GM12878 (cell line): Measurements from ENCODE around the gene CLASP1.

Experiments
- ATF2 ChIP-seq: IDR thresholded peaks from 2 replicates; pipeline ENCODE4 v1.6.1; 2012; ENCODE audit warnings: low read length, inconsistent platforms
- BRCA1 ChIP-seq: IDR thresholded peaks from 2 replicates; pipeline ENCODE4 v1.6.1; 2011; ENCODE audit warnings: low read depth, low read length, improper control_type of control experiment
- CTCF ChIP-seq, 3 experiments: IDR thresholded peaks in 2 of 3; conservative IDR thresholded peaks in 1 of 3; 2 replicates each; pipeline ENCODE4 v1.5.1; 2011; ENCODE audit warnings: low read depth in 3 of 3, low read length in 3 of 3, mild to moderate bottlenecking in 3 of 3, control low read depth in 2 of 3, moderate library complexity in 2 of 3, inconsistent platforms in 1 of 3, mixed read lengths in 1 of 3; ENCODE audit not compliant: control insufficient read depth in 2 of 3, insufficient read depth in 1 of 3; ENCODE audit errors: extremely low read depth in 1 of 3
- EP300 ChIP-seq, 2 experiments: fragments of 150-350 bp in 1 of 2; IDR thresholded peaks; 2 replicates each; pipeline ENCODE4 v1.6.1; 2011 to 2012; ENCODE audit warnings: low read depth in 2 of 2, low read length in 2 of 2, borderline replicate concordance in 1 of 2, improper control_type of control experiment in 1 of 2, inconsistent platforms in 1 of 2; ENCODE audit not compliant: control insufficient read depth in 1 of 2
- ESRRA ChIP-seq: IDR thresholded peaks from 2 replicates; pipeline ENCODE4 v1.6.1; 2012; ENCODE audit warnings: mild to moderate bottlenecking, low read length, improper control_type of control experiment
- MAX ChIP-seq: IDR thresholded peaks from 2 replicates; pipeline ENCODE4 v1.6.1; 2012; ENCODE audit warnings: low read depth, low read length, improper control_type of control experiment
- NFYB ChIP-seq: IDR thresholded peaks from 2 replicates; pipeline ENCODE4 v1.6.1; 2011; ENCODE audit warnings: low read depth, mild to moderate bottlenecking, low read length, improper control_type of control experiment, moderate library complexity; ENCODE audit not compliant: insufficient read depth
- NR2C1 ChIP-seq: fragments of 450-650 bp; IDR thresholded peaks from 2 replicates; pipeline ENCODE4 v1.6.1; 2017; ENCODE audit warnings: antibody characterized with exemption, mild to moderate bottlenecking, moderate library complexity
- POLR2AphosphoS5 ChIP-seq: IDR thresholded peaks from 2 replicates; pipeline ENCODE4 v1.6.1; 2011; ENCODE audit warnings: mild to moderate bottlenecking, low read length, inconsistent platforms

- no peak for TF ChIP-seq MAX
- TF ChIP-seq NR2C1, result no peak
- TF ChIP-seq NFYB, result no peak
- TF ChIP-seq BRCA1, result no peak
- no peak for TF ChIP-seq EP300 (IDR thresholded peaks at IDR 0.05; ENCODE audit: borderline replicate concordance in 1 of 2, control insufficient read depth in 1 of 2, low read depth in 2 of 2, low read length in 2 of 2)
- TF ChIP-seq POLR2AphosphoS5, result no peak
- TF ChIP-seq CTCF (IDR thresholded peaks at IDR 0.05 in 2 of 3, conservative IDR thresholded peaks at IDR 0.05 in 1 of 3; ENCODE audit: control insufficient read depth in 2 of 3, extremely low read depth in 1 of 3, insufficient read depth in 1 of 3, low read depth in 3 of 3, low read length in 3 of 3), result no peak
- TF ChIP-seq ESRRA, result no peak
- no peak for TF ChIP-seq ATF2
Observed at GRCh38 chr2:121519153-121519552, 130.1 kb downstream of the CLASP1 start.
